ENCODE results near the gene RASL11B. TPM values are rescaled to one million over a fixed set of nuclear protein-coding genes. Genes with fewer than 3 reads are reported as not detected.

The RASL11B gene
- total and polyA plus RNA-seq, 8 donors: 0.83 to 6.4 (median 2.9) TPM; not detected in 1

DNA sequence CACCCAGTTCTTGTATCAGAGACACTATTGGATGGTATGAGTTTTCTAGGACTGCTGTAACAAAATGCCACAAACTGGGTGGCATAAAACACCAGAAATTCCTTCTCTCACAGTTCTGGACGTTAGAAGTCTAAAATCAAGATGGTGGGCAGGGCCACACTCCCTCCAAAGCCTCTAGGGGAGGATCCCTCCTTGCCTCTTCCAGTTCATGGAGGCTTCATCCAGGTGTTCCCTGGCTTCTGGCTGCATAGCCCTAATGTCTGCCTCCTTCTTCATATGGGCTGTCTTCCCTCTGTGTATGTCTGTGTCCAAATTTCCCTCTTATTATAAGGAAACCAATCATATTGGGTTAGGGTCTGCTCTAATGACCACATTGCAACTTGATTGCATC, 38.4 kb upstream of the RASL11B start:
- no peak for TF ChIP-seq EP300 (IDR thresholded peaks at IDR 0.05)
- no peak for TF ChIP-seq POLR2AphosphoS5 (IDR thresholded peaks at IDR 0.05)
- no peak for TF ChIP-seq POLR2A (IDR thresholded peaks at IDR 0.05)
- TF ChIP-seq, protein P1, sequence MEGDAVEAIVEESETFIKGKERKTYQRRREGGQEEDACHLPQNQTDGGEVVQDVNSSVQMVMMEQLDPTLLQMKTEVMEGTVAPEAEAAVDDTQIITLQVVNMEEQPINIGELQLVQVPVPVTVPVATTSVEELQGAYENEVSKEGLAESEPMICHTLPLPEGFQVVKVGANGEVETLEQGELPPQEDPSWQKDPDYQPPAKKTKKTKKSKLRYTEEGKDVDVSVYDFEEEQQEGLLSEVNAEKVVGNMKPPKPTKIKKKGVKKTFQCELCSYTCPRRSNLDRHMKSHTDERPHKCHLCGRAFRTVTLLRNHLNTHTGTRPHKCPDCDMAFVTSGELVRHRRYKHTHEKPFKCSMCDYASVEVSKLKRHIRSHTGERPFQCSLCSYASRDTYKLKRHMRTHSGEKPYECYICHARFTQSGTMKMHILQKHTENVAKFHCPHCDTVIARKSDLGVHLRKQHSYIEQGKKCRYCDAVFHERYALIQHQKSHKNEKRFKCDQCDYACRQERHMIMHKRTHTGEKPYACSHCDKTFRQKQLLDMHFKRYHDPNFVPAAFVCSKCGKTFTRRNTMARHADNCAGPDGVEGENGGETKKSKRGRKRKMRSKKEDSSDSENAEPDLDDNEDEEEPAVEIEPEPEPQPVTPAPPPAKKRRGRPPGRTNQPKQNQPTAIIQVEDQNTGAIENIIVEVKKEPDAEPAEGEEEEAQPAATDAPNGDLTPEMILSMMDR (IDR thresholded peaks at IDR 0.05): no peak
- Histone ChIP-seq H3K27me3 (no peaks in the 10 kb centered on the region), H3K9me3 (no peaks in the 10 kb centered on the region), H3K27ac (peak overlapping the region in 4 of 5 donors; percentile 35 to 75 (median 65)), H3K36me3 (no peaks in the 10 kb centered on the region), H3K4me1 (peaks cover 12 to 35% (median 21%) of the 10 kb centered on the region in 4 donors), H3K4me3 (no peak overlapping the region)
- WGBS, 5 donors: 64 to 80% (median 73%) methylated on average over 1 of the region's 1 CpG
- intact Hi-C loops (cut with DNase I; ENCODE audit: low total_unique reads): no loop called here
- no peak for DNase-seq

- intact Hi-C loops (cut with DNase I; ENCODE audit: low total_unique reads): no loop called here
- peak overlapping the region in 4 of 5 donors; percentile 24 to 72 (median 50) for H3K27ac ChIP-seq
- TF ChIP-seq, protein P1 (IDR thresholded peaks at IDR 0.05): no peak
- TF ChIP-seq POLR2AphosphoS5 (IDR thresholded peaks at IDR 0.05) (no peak), POLR2A (IDR thresholded peaks at IDR 0.05) (no peak), EP300 (IDR thresholded peaks at IDR 0.05) (no peak)
- no peak for DNase-seq
- no peaks in the 10 kb centered on the region for H3K9me3 ChIP-seq
- H3K27me3 ChIP-seq: no peaks in the 10 kb centered on the region
- peaks cover 12 to 35% (median 21%) of the 10 kb centered on the region in 4 donors for H3K4me1 ChIP-seq
- WGBS, 5 donors: 74 to 99% (median 96%) methylated on average over 6 of the region's 6 CpGs
- no peak overlapping the region for H3K4me3 ChIP-seq
- no peaks in the 10 kb centered on the region for H3K36me3 ChIP-seq
Observed at GRCh38 chr4:52824270-52824602, 37.9 kb upstream of the RASL11B start.

GRCh38 chr4:52824603-52825459, 37.3 kb upstream of the RASL11B start:
- Histone ChIP-seq H3K36me3 (no peaks in the 10 kb centered on the region), H3K4me1 (peaks cover 12 to 35% (median 21%) of the 10 kb centered on the region in 4 donors), H3K9me3 (no peaks in the 10 kb centered on the region), H3K4me3 (no peak overlapping the region), H3K27ac (peak overlapping the region; percentile 8 to 72 (median 43)), H3K27me3 (no peaks in the 10 kb centered on the region)
- 43 to 58% (median 52%) methylated on average over 12 of the region's 12 CpGs for WGBS, 5 donors
- peak; percentile 38 to 81 for DNase-seq
- intact Hi-C loops (cut with DNase I; ENCODE audit: low total_unique reads): no loop called here
- no peak for TF ChIP-seq POLR2A (IDR thresholded peaks at IDR 0.05)
- TF ChIP-seq POLR2AphosphoS5 (IDR thresholded peaks at IDR 0.05): peak in 2 of 3 donors; percentile 40 to 63
- TF ChIP-seq, protein P1 (IDR thresholded peaks at IDR 0.05): no peak
- no peak for TF ChIP-seq EP300 (IDR thresholded peaks at IDR 0.05)

DNA sequence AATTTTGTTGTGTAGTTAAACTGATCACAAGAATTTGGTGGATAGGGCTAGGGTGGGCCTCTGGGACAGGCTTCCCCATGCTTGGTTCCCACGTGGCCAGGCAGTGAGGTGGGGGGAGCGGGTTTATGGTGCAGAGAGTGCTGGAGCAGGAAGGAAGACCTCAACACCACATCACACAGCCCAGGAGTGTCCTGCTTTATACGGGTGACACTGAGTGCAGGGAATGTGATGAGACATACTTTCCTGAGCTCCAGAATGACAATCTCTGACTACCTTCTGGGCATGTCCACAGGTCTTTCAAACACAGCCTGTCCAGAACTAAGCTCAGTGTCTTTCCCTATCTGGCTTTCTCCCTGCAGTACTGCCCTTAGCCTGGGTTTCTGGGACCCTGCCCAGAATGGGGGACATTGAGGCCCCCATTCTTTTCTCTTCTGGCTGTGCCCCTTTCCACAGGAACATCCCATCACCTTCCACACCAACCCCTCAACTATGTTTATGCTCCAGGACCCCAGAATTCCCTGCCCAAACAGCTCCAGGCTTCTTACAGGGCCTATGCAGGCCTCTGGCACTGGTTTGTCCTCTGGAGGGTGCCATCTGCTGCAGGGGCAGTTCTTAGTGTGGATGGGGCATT, 36.5 kb upstream of the RASL11B start:
- 61 to 76% (median 70%) methylated on average over 3 of the region's 3 CpGs for WGBS, 5 donors
- Histone ChIP-seq H3K27ac (peak overlapping the region in 2 of 5 donors; percentile 58 to 72), H3K4me1 (peaks cover 12 to 35% (median 21%) of the 10 kb centered on the region in 4 donors), H3K27me3 (no peaks in the 10 kb centered on the region), H3K4me3 (no peak overlapping the region), H3K36me3 (no peaks in the 10 kb centered on the region), H3K9me3 (no peaks in the 10 kb centered on the region)
- intact Hi-C loops (cut with DNase I; ENCODE audit: low total_unique reads): no loop called here
- DNase-seq: no peak
- TF ChIP-seq EP300 (IDR thresholded peaks at IDR 0.05) (no peak), POLR2AphosphoS5 (IDR thresholded peaks at IDR 0.05) (no peak), POLR2A (IDR thresholded peaks at IDR 0.05) (no peak)
- TF ChIP-seq, protein P1 (IDR thresholded peaks at IDR 0.05): no peak
